GM19452 (cell line): Measurements from ENCODE around the gene RAPH1.
A peak's percentile ranks its signal among the peaks of the same experiment; 100 is the strongest.

Source experiments
- ATAC-seq: cut with Tn5 transposase; IDR thresholded peaks from one replicate; pipeline ENCODE4 v1.9.1; 2021; ENCODE audit not compliant: unreplicated experiment

Gene RAPH1

DNA sequence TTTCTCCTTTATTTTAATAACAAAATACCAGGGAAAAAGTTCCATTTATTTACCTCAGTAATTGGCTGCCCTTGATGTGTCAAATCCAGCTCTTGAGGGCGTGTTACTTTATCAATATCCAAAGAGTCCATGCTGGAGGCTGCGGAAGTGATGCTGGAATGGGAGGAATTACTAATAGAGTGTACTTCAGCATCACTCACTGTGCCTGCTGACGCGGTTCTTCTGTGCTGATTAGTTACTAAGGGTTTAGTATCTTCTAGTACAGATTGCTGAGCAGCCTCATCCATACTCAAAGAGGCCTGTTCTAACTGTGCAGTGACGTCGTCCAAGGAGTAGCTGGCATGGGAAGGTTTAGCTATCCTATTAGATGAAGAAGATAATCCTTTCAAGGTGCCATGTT is 45.6 kb downstream of the RAPH1 start:
- ATAC-seq = no peak

DNA sequence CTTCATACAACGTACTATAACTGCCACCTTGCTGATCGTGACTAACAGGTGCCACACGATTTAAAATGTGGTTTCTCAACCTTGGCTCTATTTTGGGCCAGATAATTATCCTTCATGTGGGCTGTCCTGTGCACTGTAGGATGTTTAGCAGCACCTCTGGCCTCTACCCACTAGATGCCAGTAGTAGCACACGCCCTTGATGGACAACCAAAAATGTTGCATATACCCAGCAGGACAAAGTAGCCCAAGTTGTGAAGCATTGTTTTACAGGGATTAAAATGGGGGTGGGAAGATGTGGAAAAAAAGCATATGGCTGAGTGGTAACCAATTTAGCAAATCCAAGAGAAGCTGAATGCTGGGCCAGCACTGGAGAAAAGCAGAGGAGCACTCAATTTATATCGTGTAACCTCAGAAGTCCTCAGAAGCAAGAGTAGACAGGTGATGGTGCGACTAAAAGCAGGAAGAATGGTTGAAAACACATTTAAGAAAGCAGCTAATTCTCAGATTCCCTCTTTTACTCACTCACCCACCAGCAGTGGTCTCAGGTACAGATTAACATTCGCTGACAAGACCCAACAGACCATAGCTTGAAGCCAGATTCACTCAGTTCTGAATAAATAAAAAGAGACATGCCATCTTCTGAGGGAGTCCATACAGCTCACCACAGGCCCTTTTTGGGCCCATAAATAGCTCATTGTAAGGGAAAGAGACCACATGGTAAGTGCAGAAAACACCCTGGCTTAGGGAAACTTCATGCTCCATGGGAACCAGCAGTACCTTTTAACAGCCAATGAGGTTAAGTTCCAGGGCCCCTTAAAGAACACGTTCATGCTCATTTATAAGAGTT is 50.6 kb downstream of the RAPH1 start:
- ATAC-seq = peak; percentile 56

DNA sequence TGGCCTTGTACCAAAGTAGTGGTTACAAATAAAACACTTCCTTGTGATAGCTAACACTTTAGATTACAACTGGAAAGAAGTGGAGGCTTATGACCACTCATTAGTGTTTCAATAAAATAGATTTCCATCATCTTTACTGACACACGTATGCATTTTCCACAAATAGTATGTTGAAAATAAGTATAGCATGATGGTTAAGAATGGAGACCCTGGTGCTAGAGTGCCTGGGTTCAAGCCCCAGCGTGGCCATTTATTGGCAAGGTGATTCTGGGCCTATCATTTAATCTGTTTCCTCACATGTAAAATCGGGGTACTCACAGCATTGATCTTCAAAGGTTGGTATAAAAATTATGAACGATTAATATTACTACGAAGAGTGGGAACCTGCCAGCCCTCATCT is 54.5 kb downstream of the RAPH1 start:
- no peak for ATAC-seq

DNA sequence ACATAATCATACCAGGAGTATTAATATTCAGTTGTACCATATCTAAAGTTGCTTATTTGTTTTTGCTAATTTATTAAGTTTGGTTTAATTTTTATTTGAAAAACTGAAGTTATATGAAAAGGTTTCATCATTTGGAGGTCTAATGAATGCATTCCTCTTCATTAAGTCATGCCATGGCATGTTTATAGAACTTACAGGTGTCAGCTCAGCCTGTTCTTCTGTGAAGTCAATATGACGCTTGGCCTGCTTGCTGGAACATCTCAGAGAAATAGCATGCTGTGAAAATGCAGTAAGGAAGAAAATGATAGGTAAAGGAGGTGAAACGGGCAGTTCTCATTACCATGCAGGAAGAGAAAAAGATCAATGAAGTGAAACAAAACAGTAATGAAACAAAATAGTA is 58.2 kb downstream of the RAPH1 start:
- ATAC-seq = no peak

DNA sequence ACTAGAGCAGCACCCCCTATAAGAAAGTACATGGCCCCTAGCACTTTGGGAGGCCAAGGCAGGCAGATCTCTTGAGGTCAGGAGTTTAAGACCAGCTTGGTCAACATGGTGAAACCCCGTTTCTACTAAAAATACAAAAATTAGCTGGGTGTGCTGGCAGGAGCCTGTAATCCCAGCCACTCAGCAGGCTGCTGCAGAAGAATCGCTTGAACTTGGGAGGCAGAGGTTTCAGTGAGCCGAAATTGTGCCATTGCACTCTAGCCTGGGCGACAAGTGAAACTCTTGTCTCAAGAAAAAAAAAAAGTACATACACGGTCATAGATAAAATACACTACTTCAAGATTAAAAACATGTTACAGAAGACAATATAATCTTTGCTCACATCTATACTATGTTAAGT is 63.8 kb downstream of the RAPH1 start:
- no peak for ATAC-seq

DNA sequence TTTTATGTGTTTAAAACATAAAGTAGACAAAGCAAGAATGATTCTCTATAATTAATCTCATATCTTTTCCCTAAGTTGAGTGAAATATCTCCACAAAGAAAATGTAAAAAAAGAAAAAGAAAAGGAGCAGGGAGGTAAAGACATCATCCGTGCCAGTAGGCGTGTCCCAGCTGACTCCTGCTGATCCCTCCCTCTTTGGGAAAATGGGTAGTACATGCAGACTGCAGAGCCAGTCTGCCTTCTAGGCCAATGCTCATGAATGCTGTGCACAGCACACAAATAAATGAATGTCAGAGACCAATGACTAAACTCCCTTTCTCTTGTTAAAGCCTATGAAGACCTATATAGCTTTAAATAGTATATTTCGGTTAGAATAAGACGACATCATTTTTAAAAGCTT is 64.7 kb downstream of the RAPH1 start:
- no peak for ATAC-seq

DNA sequence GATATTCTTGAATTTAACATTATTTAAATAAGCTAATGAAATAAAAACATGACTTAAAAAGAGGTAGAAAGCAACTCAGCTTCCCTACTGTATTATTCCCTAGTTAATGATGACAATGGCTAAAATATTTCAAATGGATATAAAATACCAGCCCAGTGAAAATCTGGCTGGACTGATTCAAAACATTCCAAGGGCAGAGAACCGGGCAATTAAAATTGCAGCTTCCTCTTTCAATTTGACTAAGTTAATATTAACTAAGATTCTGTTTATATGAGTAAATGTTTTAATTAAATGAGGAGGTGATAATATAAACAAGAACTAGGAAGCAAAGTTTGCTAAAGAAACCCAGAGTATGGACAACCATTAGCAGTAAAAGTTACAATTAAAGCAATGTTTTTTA is 65.6 kb downstream of the RAPH1 start:
- ATAC-seq = no peak

DNA sequence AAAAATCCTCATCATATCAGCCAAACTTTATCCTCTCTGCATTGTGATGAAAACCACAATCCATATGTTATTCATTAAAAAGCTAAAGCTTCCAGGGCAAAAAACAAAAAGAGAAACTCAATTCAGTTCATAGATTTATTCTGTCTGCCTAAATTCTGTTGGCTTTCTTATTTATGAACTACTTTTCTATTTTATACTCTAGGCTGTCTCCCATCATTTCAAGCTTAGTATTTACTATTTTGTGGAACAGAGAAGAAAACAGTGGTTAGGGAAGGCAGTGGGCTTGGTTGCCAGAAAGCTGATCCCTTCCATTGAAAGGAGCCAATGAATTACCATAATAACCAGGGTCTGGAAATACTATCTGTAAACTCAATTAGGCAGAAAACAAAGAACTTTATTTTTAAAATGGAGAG is 71.8 kb downstream of the RAPH1 start:
- ATAC-seq = no peak

DNA sequence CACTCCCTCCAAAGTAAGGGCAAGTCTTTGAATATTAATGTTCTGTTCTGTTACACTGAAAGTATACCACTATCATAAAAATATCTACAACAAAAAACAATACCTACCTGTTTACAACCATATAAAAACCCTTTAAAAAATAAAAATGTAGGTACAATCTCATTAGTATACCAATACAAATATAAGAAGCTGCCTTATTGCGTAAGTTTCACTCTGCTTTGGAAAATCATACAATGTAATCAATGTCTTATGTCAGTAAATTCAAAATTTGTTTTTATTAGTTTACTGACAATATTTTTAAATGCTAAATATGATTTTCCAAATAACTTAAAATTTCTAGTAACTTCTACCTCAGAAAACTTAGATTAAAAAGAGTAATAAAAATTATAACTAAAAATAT is 72.8 kb downstream of the RAPH1 start:
- ATAC-seq = no peak

DNA sequence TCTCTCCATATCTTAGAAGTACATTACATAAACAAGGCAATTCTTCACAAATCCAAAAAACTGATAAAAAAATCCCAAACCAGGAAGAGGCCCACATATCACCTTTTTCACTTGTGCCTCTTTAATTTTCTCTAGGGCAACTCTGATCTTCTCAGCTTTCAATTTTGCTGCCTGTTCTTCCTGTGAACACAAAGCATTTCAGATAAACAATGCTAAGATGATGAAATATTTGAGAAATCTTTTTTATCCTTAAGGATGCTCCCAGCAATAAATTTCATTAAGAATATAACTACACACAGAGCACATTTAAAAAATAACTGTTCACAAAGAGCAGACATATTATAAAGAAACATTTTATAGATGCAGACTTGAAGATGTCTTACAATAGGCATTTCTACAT is 73.4 kb downstream of the RAPH1 start:
- no peak for ATAC-seq

DNA sequence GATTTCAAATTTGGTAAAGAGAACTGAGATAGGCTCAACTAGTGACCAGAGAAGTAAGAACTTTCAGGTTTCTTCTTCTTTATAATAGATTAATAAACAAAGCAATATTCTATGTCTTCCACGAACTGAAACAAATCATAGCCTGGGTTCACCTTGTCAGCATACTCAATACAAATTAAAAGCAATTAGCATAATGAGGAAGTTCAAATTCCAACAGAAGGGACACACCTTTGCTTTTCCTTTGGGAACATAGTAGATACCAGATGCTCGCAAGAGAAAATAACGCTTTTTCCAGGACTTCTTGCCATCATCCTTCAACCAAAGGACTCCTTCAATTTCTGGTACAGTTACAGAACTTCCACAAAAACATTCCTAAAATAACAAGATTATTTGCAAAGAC is 79.9 kb downstream of the RAPH1 start:
- no peak for ATAC-seq

DNA sequence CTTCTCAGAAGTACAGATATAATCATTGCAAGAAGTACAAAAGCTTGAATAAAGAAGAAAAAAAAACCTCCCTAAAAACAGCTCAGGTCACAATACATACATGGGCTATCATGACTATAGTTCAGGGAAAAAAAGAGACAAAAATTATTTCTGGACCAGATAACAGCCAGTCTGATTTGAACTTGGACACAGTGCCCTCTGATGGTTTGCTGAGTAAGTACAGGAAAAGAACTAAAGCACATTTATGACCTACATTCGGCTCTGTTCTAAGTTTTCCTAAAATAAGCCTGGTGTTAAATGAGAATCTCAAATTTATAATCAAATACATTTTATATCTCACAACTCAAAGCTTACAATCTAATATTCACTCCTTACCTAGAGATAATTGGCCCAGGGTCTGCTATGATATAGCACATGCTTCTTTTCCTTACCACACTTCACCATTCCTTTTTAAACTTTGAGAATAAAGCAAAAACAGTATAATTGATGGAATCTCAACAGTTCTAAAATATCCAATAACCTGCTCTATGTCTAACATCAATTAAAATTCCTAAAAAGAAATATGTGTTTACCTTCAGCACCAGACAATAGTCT is 81.1 kb downstream of the RAPH1 start:
- ATAC-seq = no peak

DNA sequence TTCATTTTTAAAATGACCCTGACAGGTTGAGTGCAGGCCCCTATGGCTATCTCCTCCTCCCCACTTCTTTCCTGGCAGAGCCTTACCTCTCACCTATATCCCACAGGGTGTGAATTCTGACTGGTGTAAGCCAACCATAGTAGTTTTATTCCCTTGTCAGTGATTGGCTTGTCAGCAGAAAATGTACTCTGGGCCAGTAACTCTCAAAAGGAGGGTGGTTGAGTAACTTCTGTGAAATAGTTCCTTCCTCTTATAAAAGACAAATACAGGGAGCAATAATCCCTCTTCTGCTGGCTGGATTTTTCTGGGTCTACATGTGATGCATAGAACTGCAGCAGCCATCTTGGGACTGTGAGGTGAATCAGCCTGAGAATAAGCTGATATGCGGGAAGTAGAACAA is 83.4 kb downstream of the RAPH1 start:
- ATAC-seq = no peak

DNA sequence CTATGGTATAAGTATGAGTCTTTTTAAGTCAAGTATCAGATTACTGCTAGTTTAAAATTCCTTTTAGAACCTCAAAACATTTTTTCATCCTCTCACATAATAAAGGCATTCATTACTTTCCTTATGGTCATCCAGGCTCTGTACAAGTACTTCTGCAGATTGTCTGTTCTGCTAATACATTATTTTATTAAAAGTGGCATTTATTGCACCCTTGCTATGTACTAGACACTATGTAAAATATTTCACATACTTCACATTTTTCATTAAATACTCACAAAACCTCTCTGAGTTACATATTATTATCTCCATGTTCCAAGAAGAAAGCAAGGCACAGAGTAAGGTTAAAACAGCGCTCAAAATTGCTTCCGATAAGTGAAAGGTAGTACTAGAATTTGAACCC is 84.1 kb downstream of the RAPH1 start:
- ATAC-seq = no peak

DNA sequence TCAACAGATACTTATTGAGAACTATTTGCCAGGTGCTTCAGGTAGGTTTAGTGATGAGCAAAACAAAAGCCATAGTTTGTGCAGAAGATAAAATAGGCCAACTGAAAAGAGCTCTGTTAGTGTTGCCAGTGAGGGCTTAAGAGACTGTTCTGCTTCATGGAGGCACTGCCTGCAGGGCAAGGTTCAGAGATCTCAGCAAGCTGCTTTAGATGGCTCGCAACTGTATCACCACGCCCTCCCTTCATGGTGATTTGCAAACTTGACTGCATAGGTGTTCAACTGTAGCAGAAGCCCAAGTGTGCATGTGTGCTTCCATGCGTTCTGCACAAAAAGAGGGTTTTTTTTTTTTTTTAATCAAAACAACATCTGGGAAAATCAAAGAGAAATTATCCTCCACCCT is 84.5 kb downstream of the RAPH1 start:
- ATAC-seq = no peak

DNA sequence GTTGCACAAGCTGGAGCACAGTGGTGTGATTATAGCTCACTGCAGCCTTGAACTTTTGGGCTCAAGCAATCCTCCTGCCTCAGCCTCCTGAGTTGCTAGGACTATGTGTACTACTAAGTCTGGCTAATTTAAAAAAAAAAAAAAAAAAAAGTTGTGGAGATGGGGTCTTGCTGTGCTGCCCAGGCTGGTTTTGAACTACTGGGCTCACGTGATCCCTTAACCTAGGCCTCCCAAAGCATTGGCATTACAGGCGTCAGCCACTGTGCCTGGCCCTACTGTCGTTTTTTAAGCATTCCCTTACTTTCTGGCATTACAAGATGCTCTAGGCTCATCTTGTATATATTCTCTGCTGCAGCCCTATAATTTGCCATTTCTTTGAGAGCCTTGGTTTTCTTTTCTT is 88.3 kb downstream of the RAPH1 start:
- ATAC-seq = no peak

DNA sequence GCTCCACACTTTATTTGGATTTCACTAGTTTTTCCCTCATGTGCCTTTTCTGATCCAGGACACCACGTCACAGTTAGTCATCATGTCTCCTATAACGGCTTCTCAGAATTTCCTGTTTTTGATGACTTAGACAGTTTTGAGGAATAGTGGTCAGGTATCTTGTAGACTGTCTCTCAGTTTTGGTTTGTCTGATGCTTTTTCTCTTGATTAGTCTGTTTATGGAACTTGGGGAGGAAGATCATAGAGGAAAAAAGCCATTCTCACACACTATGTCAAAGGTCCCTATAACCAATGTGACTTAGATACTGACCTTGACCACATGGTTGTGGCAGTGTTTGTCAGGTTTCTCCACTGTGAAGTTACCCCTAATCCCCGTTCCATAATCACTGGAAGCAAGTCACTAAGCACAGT is 89.0 kb downstream of the RAPH1 start:
- no peak for ATAC-seq

DNA sequence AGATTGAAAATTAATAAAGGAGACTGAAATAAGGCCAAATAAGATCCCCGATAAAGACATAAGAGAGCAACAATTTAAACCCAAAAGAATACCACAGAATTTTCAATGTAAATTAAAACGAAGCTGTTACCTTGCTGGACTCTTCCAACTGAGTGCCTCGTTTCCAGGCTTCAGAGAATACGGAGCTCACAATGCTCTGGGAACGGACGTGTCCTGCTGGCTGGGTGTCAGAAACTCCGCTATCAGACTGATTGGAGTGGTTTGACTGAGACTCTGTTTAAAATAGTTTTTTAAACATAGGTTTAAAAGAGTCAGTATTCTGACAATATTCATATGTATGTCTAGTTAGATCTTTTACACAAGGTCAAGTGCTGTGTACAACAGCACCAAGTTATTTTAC is 90.4 kb downstream of the RAPH1 start:
- ATAC-seq = no peak

DNA sequence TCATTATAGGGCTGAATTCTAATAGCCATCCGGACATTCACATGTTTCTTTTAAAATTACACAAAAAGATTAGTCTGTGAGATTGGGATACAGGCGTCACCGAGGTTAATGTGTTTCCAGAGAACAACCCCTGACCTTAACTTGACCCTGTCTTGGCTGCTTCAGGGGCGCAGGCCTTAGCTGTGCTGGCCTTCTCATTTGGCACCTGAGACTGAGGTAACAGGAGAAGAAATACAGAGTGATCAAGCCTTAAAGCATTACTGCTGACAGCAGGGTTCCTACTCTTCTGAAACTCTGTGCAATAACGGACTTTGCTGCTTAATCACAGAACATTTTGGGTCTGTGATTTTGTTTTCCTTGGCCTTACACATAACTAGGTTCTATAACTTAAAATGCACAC is 92.6 kb downstream of the RAPH1 start:
- ATAC-seq = no peak

DNA sequence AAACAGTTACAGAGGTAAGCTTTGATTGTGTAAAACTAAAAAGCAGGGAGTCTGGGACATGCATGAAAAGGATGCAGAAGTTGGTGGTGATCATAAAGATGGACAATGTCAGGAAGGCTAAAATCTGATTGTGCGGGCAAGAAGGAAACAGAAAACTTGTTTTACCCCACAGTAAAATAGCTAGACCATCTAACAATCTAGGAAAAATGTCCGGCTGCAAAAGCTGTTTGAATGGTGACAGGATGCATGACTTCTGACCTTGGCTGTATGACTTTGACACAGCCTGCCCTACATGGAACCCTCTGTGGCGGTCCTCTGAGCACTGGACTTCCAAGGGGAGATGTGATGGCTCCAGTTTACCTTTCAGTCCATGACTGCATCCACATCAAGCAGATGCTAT is 93.6 kb downstream of the RAPH1 start:
- ATAC-seq = no peak

DNA sequence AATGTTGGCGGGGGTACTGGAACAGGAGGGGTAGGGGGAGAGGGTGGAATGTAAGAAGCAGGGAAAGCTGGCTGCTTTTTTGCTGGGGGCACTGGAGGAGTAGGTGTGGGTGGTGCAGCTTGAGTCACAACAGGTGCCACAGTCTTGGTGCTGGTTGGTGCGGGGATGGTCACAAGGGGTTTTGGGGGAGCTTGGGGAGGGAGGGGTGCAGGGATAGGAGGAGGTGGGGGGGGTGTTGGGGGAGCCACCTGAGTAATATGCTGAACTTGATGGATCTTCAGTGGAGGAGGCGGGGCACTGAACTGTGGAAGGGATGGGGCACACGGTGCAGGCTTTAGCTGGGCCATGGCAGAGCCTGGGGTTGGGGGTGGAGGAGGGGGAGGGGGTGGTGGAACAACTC is 94.4 kb downstream of the RAPH1 start:
- no peak for ATAC-seq

DNA sequence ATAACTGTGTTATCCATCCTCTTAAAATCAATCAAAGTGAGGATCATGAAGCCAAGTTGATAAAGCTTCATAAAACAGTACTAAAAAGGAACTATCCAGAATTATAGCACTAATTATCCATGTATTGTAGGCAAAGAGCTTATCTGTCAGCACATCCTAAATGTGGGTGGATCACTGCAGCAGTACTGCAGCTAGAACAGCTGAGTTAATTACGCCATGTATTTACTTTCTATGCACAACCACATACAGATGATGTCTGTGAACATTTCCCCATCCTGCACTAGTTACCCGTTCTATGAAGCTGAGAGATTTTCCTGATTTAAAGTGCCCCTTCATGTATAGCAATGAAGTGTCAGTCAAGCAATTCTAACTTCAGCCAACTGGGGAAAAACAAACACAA is 96.6 kb downstream of the RAPH1 start:
- ATAC-seq = no peak

DNA sequence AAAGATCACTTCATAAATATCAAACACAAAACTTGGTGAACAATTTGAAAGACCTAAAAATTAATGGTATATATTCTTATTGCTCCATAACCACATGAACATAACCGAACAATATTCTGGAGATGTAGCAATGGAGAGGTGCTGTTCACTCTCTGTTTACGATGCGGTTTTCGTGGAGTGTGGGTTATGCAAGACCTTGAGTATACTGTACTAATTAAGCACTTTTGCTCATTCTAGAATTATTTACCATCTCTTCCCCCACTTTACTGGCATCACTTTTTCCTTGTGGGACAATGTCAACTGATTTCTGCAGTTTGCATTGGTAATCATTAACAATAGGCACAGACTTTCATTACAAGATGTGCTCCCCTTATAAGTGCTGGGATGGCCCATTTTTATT is 97.6 kb downstream of the RAPH1 start:
- ATAC-seq = no peak
